Ovary (tissue), 3 donors: ENCODE data around the gene DLL1.

Experiments used
- POLR2A ChIP-seq: fragments of 450-650 bp; IDR thresholded peaks from one replicate; pipeline ENCODE4 v1.6.1; 2017; ENCODE audit warnings: antibody characterized with exemption, mild to moderate bottlenecking, moderate library complexity
- TF ChIP-seq, protein P1 (sequence below), 3 donors: fragments of 450-650 bp in 2 of 3; fragments of 200-600 bp in 1 of 3; IDR thresholded peaks; one replicate each; pipeline versions ENCODE4 v1.5.1 to v1.8.0; 2016 to 2022; ENCODE audit warnings: antibody characterized with exemption in 3 of 3, mild to moderate bottlenecking in 1 of 3
- donor health status: DM: no; HTN: no; CAD: no.

GRCh38 chr6:170297576-170298330, 6.9 kb upstream of the DLL1 start:
- TF ChIP-seq, protein P1, sequence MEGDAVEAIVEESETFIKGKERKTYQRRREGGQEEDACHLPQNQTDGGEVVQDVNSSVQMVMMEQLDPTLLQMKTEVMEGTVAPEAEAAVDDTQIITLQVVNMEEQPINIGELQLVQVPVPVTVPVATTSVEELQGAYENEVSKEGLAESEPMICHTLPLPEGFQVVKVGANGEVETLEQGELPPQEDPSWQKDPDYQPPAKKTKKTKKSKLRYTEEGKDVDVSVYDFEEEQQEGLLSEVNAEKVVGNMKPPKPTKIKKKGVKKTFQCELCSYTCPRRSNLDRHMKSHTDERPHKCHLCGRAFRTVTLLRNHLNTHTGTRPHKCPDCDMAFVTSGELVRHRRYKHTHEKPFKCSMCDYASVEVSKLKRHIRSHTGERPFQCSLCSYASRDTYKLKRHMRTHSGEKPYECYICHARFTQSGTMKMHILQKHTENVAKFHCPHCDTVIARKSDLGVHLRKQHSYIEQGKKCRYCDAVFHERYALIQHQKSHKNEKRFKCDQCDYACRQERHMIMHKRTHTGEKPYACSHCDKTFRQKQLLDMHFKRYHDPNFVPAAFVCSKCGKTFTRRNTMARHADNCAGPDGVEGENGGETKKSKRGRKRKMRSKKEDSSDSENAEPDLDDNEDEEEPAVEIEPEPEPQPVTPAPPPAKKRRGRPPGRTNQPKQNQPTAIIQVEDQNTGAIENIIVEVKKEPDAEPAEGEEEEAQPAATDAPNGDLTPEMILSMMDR (IDR thresholded peaks at IDR 0.05): no peak
- TF ChIP-seq POLR2A: no peak
